RWPE1 (cell line): ENCODE measurements around the gene TERT.

ENCODE experiments used
- CTCF ChIA-PET: fragments of 350-600 bp; sonication (Branson Sonifier 250); formaldehyde crosslinking; extraction: SDS; loops from one replicate; lab custom pipeline; 2021; lab: Yijun Ruan, JAX
- POLR2A ChIA-PET: fragments of 400-600 bp; formaldehyde crosslinking; extraction: SDS; loops from one replicate; lab custom pipeline; 2020; ENCODE audit warnings: antibody characterized with exemption; ENCODE audit not compliant: low non-redundant PET; lab: Yijun Ruan, JAX
- DNase-seq: peaks from one replicate; pipeline ENCODE4 v3.0.0; 2012; ENCODE audit warnings: low spot score
- H3K27ac ChIP-seq: fragments of 450-650 bp; 2 replicates; pipeline ENCODE4 v1.5.1; 2017
- TF ChIP-seq, protein P1 (sequence below): fragments of 450-650 bp; conservative IDR thresholded peaks from 2 replicates; pipeline ENCODE4 v1.5.1; 2017; ENCODE audit warnings: low read depth, mild to moderate bottlenecking

The TERT gene

DNA sequence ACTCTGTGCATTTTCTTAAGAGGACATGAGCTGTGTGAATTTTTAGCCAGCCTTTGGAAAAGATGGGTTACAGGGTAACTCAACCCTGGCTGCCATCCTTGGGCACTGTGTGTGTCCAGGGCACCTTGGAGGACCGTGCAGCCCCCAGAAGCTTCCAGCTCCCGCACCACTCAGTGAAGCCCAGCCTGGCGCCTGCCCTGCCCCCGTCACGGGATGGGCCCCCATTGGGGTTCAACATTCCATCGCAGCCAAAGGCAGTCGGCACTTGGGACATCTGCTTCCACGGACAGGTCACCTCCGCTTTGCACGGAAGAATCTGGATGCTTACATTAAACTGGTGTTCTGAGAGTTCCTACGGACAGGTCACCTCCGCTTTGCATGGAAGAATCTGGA, 71.6 kb downstream of the TERT start:
- TF ChIP-seq, protein P1, sequence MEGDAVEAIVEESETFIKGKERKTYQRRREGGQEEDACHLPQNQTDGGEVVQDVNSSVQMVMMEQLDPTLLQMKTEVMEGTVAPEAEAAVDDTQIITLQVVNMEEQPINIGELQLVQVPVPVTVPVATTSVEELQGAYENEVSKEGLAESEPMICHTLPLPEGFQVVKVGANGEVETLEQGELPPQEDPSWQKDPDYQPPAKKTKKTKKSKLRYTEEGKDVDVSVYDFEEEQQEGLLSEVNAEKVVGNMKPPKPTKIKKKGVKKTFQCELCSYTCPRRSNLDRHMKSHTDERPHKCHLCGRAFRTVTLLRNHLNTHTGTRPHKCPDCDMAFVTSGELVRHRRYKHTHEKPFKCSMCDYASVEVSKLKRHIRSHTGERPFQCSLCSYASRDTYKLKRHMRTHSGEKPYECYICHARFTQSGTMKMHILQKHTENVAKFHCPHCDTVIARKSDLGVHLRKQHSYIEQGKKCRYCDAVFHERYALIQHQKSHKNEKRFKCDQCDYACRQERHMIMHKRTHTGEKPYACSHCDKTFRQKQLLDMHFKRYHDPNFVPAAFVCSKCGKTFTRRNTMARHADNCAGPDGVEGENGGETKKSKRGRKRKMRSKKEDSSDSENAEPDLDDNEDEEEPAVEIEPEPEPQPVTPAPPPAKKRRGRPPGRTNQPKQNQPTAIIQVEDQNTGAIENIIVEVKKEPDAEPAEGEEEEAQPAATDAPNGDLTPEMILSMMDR = no peak
- no peak overlapping the region for H3K27ac ChIP-seq
- ChIA-PET POLR2A (no interaction called here), CTCF (no interaction called here)
- no peak for DNase-seq

DNA sequence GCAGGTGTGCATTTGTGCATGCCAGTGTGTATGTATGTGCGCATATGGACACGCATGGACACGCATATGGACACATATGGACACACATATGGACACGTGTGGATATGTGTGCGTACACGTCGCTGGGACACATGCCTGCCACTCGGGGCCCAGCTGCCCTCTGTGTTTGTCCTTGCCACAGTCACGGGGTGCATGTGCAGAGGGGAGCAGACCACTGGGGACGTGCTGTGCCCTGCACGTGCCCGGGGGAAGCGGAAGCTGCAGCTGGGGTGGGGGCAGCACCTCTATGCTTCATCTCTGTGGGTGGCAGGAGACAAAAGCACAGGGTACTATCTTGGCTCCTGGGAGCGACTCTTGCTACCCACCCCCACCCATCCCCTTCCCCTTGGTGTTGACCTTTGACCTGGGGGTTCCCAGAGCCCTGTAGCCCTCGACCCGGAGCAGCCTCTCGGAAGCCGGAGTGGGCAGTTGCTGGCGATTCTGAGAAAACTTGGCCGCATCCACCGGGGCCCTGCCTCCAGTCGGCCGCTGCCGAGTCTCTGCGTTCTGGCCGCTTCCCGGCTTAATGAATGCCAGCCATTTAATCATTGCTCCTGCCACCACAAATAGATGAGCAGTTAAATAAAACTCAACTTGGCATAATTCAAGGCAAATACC, 72.1 kb downstream of the TERT start:
- H3K27ac ChIP-seq = no peak overlapping the region
- CTCF ChIA-PET = no interaction called here
- POLR2A ChIA-PET = no interaction called here
- TF ChIP-seq, protein P1 = no peak
- DNase-seq = no peak

DNA sequence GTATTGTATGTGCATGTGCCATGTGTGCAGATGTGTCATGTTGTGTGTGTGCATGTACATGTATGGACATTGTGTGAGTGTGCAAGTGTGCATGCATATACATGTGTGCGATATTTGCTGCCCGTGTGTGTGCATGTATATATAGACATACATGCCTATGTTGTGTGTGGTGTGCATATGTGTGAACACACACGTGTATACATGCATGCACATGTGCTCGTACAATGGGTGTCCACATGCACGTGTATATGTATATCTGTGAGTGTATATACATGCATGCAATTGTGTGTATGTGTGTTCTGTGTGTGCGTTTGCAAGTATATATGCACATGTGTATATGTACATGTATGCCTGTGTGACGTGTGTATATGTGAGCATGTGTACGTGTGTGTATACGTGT, 72.7 kb downstream of the TERT start:
- no peak overlapping the region for H3K27ac ChIP-seq
- TF ChIP-seq, protein P1 = no peak
- CTCF ChIA-PET = no interaction called here
- DNase-seq = no peak
- POLR2A ChIA-PET = no interaction called here

DNA sequence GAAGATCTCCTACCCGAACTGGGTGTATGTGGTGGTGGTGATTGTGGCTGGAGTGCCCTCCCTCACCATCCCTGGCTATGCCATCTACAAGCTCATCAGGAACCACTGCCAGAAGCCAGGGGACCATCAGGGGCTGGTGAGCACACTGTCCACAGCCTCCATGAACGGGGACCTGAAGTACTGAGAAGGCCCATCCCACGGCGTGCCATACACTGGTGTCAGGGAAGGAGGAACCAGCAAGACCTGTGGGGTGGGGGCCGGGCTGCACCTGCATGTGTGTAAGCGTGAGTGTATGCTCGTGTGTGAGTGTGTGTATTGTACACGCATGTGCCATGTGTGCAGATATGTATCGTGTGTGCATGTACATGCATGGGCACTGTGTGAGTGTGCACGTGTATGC, 73.1 kb downstream of the TERT start:
- POLR2A ChIA-PET = no interaction called here
- TF ChIP-seq, protein P1 = no peak
- H3K27ac ChIP-seq = no peak overlapping the region
- CTCF ChIA-PET = no interaction called here
- no peak for DNase-seq

DNA sequence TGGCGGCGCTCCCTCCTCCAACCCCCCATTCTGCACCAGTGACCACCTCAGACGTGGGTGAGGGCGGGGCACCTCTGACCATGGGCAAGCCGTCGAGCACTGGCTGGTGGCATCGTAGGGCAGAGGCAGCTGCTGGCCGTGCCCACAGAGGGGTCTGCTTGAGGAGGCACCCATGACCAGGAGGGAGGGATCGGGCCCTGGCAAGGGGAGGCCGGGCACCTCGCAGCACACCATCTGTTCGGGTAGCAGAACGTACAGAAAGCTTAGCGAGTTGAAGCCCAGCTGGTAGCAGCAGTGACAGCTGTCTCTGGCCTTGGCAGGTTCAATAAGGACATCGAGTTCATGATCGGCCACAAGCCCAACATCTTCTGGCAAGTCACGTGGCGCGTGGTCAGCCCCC, 74.0 kb downstream of the TERT start:
- ChIA-PET POLR2A (interaction anchor here (0.5 kb wide), 1 partner anchor 1641 kb away, joined by 4 read pairs; no protein-coding TSS in a partner anchor), CTCF (no interaction called here)
- no peak overlapping the region for H3K27ac ChIP-seq
- no peak for DNase-seq
- TF ChIP-seq, protein P1 = no peak

DNA sequence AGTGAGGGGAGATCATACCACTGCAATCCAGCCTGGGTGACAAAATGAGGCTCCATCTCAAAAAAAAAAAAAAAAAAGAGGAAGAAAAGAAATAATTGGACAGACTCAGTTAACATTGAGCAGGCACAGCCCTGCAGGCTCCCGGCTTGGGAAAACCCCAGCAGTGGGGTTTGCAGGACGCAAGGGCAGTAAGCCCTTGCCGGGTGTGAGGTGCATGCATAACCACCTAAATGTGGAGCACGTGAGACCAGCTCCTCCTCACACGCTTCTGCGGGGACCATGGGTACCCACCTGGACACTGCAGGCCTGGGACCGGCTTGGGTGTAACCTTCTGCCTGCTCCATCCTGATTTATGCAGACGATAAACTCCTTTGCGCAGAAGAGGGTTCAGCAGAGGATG, 74.5 kb downstream of the TERT start:
- DNase-seq = no peak
- ChIA-PET CTCF (interaction anchor here (1.4 kb wide), 1 partner anchor 12 kb away, joined by 5 read pairs; no protein-coding TSS in a partner anchor), POLR2A (no interaction called here)
- TF ChIP-seq, protein P1 = no peak
- no peak overlapping the region for H3K27ac ChIP-seq
